HEK293 (cell line): ENCODE results near the gene LKAAEAR1.

Source experiments
- CTCF ChIA-PET: fragments of 350-600 bp; formaldehyde crosslinking; extraction: SDS; loops from one replicate; lab custom pipeline; 2021; ENCODE audit warnings: antibody characterized with exemption; lab: Yijun Ruan, JAX
- POLR2A ChIA-PET: fragments of 300-600 bp; formaldehyde crosslinking; extraction: SDS; loops from one replicate; lab custom pipeline; 2020; ENCODE audit warnings: antibody characterized with exemption, inconsistent platforms; lab: Yijun Ruan, JAX
- H3K27ac ChIP-seq: fragments of 200-500 bp; sonication (Bioruptor generic); 2 replicates; pipeline ENCODE4 v1.5.1; 2014; ENCODE audit warnings: low read depth, low read length, control low read depth, inconsistent platforms; ENCODE audit errors: extremely low read depth
- H3K36me3 ChIP-seq, 2 experiments: fragments of 200-500 bp in 1 of 2; sonication (Bioruptor generic) in 1 of 2; 1 replicate in 1 of 2; 2 replicates in 1 of 2; pipeline ENCODE4 v1.5.1; 2014 to 2017; ENCODE audit warnings: inconsistent platforms in 2 of 2, low read length in 2 of 2; ENCODE audit not compliant: control insufficient read depth in 2 of 2, insufficient read depth in 1 of 2
- H3K4me1 ChIP-seq: fragments of 200-500 bp; sonication (Bioruptor generic); 2 replicates; pipeline ENCODE4 v1.5.1; 2014; ENCODE audit warnings: mild to moderate bottlenecking, low read length, inconsistent platforms; ENCODE audit not compliant: control insufficient read depth, insufficient read depth
- H3K4me3 ChIP-seq: 2 replicates; pipeline ENCODE4 v1.5.1; 2011; ENCODE audit warnings: low read depth, mild to moderate bottlenecking, control low read depth, low read length, moderate library complexity
- H3K9me3 ChIP-seq: fragments of 200-500 bp; sonication (Bioruptor generic); 2 replicates; pipeline ENCODE4 v1.5.1; 2014; ENCODE audit warnings: low read depth, low read length, inconsistent platforms; ENCODE audit not compliant: control insufficient read depth, insufficient read depth
- EGR2 ChIP-seq: fragments of 450-650 bp; formaldehyde crosslinking; IDR thresholded peaks from 2 replicates; pipeline ENCODE4 v1.5.1; 2016; ENCODE audit warnings: low read depth, missing biosample characterization, missing genetic modification characterization
- GLIS2 ChIP-seq: fragments of 450-650 bp; formaldehyde crosslinking; IDR thresholded peaks from 2 replicates; pipeline ENCODE4 v1.5.1; 2016; ENCODE audit warnings: missing biosample characterization, missing genetic modification characterization
- PATZ1 ChIP-seq: fragments of 450-650 bp; formaldehyde crosslinking; IDR thresholded peaks from 2 replicates; pipeline ENCODE4 v1.5.1; 2016; ENCODE audit warnings: missing biosample characterization, missing genetic modification characterization
- ZBTB10 ChIP-seq: fragments of 450-650 bp; formaldehyde crosslinking; IDR thresholded peaks from 2 replicates; pipeline ENCODE4 v1.5.1; 2016; ENCODE audit warnings: missing biosample characterization, missing genetic modification characterization
- ZFHX2 ChIP-seq: fragments of 450-650 bp; formaldehyde crosslinking; conservative IDR thresholded peaks from 2 replicates; pipeline ENCODE4 v1.5.1; 2016; ENCODE audit warnings: missing biosample characterization, missing genetic modification characterization
- ZFP41 ChIP-seq: fragments of 450-650 bp; formaldehyde crosslinking; IDR thresholded peaks from 2 replicates; pipeline ENCODE4 v1.5.1; 2016; ENCODE audit warnings: missing biosample characterization, missing genetic modification characterization, borderline replicate concordance
- ZNF112 ChIP-seq: fragments of 450-650 bp; formaldehyde crosslinking; IDR thresholded peaks from 2 replicates; pipeline ENCODE4 v1.5.0; 2017; ENCODE audit warnings: missing biosample characterization, missing genetic modification characterization
- ZNF121 ChIP-seq: fragments of 450-650 bp; formaldehyde crosslinking; IDR thresholded peaks from 2 replicates; pipeline ENCODE4 v1.5.1; 2016; ENCODE audit warnings: missing biosample characterization, missing genetic modification characterization
- ZNF292 ChIP-seq: fragments of 450-650 bp; formaldehyde crosslinking; IDR thresholded peaks from 2 replicates; pipeline ENCODE4 v1.5.1; 2016; ENCODE audit warnings: low read depth, missing biosample characterization, missing genetic modification characterization, borderline replicate concordance
- ZNF311 ChIP-seq: fragments of 450-650 bp; formaldehyde crosslinking; IDR thresholded peaks from 2 replicates; pipeline ENCODE4 v1.5.1; 2017; ENCODE audit warnings: missing biosample characterization, missing genetic modification characterization, borderline replicate concordance
- ZNF324 ChIP-seq: fragments of 450-650 bp; formaldehyde crosslinking; IDR thresholded peaks from 2 replicates; pipeline ENCODE4 v1.5.1; 2016; ENCODE audit warnings: missing biosample characterization, missing genetic modification characterization
- ZNF341 ChIP-seq: fragments of 450-650 bp; formaldehyde crosslinking; IDR thresholded peaks from 2 replicates; pipeline ENCODE4; 2016; ENCODE audit warnings: low read depth, missing biosample characterization, missing genetic modification characterization
- ZNF362 ChIP-seq: fragments of 450-650 bp; formaldehyde crosslinking; IDR thresholded peaks from 2 replicates; pipeline ENCODE4 v1.5.1; 2016; ENCODE audit warnings: missing biosample characterization, missing genetic modification characterization
- ZNF521 ChIP-seq: fragments of 450-650 bp; formaldehyde crosslinking; IDR thresholded peaks from 2 replicates; pipeline ENCODE4 v1.5.1; 2017; ENCODE audit warnings: missing biosample characterization, mild to moderate bottlenecking, missing genetic modification characterization
- ZNF555 ChIP-seq: fragments of 450-650 bp; formaldehyde crosslinking; conservative IDR thresholded peaks from 2 replicates; pipeline ENCODE4 v1.5.1; 2017; ENCODE audit warnings: missing biosample characterization, mild to moderate bottlenecking, missing genetic modification characterization, inconsistent platforms
- ZNF600 ChIP-seq: fragments of 450-650 bp; formaldehyde crosslinking; IDR thresholded peaks from 2 replicates; pipeline ENCODE4 v1.5.1; 2016; ENCODE audit warnings: missing biosample characterization, missing genetic modification characterization
- ZNF692 ChIP-seq: fragments of 450-650 bp; formaldehyde crosslinking; IDR thresholded peaks from 2 replicates; pipeline ENCODE4 v1.5.1; 2016; ENCODE audit warnings: missing biosample characterization, missing genetic modification characterization

LKAAEAR1 gene

GRCh38 chr20:64052326-64052722 lies 31.9 kb downstream of the LKAAEAR1 start:
- Histone ChIP-seq H3K9me3 (no peaks in the 10 kb centered on the region), H3K27ac (no peak overlapping the region), H3K4me3 (no peak overlapping the region), H3K36me3 (peaks cover 0 to 5% of the 10 kb centered on the region in 2 experiments; a peak in 1 of 3 replicates), H3K4me1 (peaks cover 6% of the 10 kb centered on the region)
- ChIA-PET CTCF (interaction anchor here (0.6 to 3.0 kb wide), 5 partner anchors 10 to 78 kb away, joined by 3 to 19 read pairs (median 3); partner anchors contain the start of gene TCEA2), POLR2A (no interaction called here)
- TF ChIP-seq ZNF600: no peak
- TF ChIP-seq ZNF112 (tag by site-specific recombination): no peak
- TF ChIP-seq ZNF341 (tag by site-specific recombination): no peak
- TF ChIP-seq ZNF292 (tag by site-specific recombination): no peak
- no peak for TF ChIP-seq ZNF521 (tag by site-specific recombination)
- TF ChIP-seq GLIS2 (tag by site-specific recombination): 0 out of 2 replicates have a peak, but pooled peaks have one; percentile 9

GRCh38 chr20:64051561-64052325 lies 32.5 kb downstream of the LKAAEAR1 start:
- peak; percentile 73 for TF ChIP-seq ZNF121 (tag by site-specific recombination)
- no peak for TF ChIP-seq ZNF555 (tag by site-specific recombination)
- no peak for TF ChIP-seq ZNF362
- TF ChIP-seq PATZ1: 0 out of 2 replicates have a peak, but pooled peaks have one; percentile 27
- peak; percentile 39 for TF ChIP-seq ZFHX2 (tag by site-specific recombination)
- TF ChIP-seq ZNF311 (tag by site-specific recombination): no peak
- peak; percentile 33 for TF ChIP-seq EGR2 (tag by site-specific recombination)
- no peak for TF ChIP-seq ZNF324 (tag by site-specific recombination)
- ChIA-PET CTCF (interaction anchor here (0.6 to 1.2 kb wide), 4 partner anchors 11 to 78 kb away, joined by 3 to 4 read pairs (median 3); partner anchors contain the start of gene TCEA2), POLR2A (interaction anchor here (0.7 kb wide), 1 partner anchor 13 kb away, joined by 3 read pairs; no protein-coding TSS in a partner anchor)
- Histone ChIP-seq H3K4me3 (no peak overlapping the region), H3K4me1 (peaks cover 6% of the 10 kb centered on the region), H3K27ac (no peak overlapping the region), H3K36me3 (peaks cover 0 to 5% of the 10 kb centered on the region in 2 experiments; a peak in 1 of 3 replicates), H3K9me3 (no peaks in the 10 kb centered on the region)

- Histone ChIP-seq H3K36me3 (peaks cover 0 to 5% of the 10 kb centered on the region in 2 experiments; a peak in 1 of 3 replicates), H3K4me3 (no peak overlapping the region)
- CTCF ChIA-PET: no interaction called here
Measured at GRCh38 chr20:64051033-64051452, 33.2 kb downstream of the LKAAEAR1 start.

More at GRCh38 chr20:64051033-64051452, 33.2 kb downstream of the LKAAEAR1 start:
- no peak overlapping the region for H3K27ac ChIP-seq
- POLR2A ChIA-PET: interaction anchor here (0.7 kb wide), 1 partner anchor 12 kb away, joined by 3 read pairs; no protein-coding TSS in a partner anchor
- H3K9me3 ChIP-seq: no peaks in the 10 kb centered on the region
- H3K4me1 ChIP-seq: peaks cover 6% of the 10 kb centered on the region
- TF ChIP-seq ZBTB10 (0 out of 2 replicates have a peak, but pooled peaks have one; percentile 2), ZNF692 (tag by site-specific recombination) (peak; percentile 22; the same call in 1 of the 2 replicates), ZFP41 (tag by site-specific recombination) (no peak)
- TF ChIP-seq, all 188 proteins: peak for 2
